NB4 (cell line): ENCODE measurements around the gene TANC1.

ENCODE experiments used
- POLR2A ChIP-seq: IDR thresholded peaks from 2 replicates; pipeline ENCODE4 v1.6.1; 2011; ENCODE audit warnings: mild to moderate bottlenecking; ENCODE audit not compliant: insufficient read length; ENCODE audit errors: extremely low read depth
- TF ChIP-seq, protein P1 (sequence below): IDR thresholded peaks from one replicate; pipeline ENCODE4 v1.5.1; 2012; ENCODE audit warnings: low read depth, low read length

DNA sequence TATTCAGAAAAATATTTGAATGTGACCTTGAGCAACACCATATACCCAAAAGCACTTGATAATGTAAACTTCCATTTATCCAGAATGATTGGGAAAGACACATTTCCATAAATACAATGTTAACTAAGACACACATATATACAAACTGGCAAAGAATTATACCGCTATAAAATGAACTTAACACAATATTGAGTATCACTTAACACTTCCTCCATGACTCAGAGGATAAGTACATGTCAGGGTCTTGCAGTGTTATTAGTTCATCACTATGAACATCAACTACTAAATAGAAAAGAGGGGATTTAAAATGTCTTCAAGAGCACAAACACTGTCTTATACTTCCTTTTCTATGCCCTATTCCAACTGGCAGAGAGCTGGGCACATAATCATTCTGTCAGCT, 299.5 kb downstream of the TANC1 start:
- TF ChIP-seq, protein P1, sequence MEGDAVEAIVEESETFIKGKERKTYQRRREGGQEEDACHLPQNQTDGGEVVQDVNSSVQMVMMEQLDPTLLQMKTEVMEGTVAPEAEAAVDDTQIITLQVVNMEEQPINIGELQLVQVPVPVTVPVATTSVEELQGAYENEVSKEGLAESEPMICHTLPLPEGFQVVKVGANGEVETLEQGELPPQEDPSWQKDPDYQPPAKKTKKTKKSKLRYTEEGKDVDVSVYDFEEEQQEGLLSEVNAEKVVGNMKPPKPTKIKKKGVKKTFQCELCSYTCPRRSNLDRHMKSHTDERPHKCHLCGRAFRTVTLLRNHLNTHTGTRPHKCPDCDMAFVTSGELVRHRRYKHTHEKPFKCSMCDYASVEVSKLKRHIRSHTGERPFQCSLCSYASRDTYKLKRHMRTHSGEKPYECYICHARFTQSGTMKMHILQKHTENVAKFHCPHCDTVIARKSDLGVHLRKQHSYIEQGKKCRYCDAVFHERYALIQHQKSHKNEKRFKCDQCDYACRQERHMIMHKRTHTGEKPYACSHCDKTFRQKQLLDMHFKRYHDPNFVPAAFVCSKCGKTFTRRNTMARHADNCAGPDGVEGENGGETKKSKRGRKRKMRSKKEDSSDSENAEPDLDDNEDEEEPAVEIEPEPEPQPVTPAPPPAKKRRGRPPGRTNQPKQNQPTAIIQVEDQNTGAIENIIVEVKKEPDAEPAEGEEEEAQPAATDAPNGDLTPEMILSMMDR: no peak
- TF ChIP-seq POLR2A: no peak
